Fibroblast of lung (primary cell): ENCODE results near the gene DCLK2. TPM values are rescaled to one million over a fixed set of nuclear protein-coding genes. Genes with fewer than 3 reads are reported as not detected.

Experiments used
- DNase-seq, 2 donors: peaks; one replicate each; pipeline versions ENCODE4 v3.0.0 to v3.0.0-alpha.2; 2010; ENCODE audit warnings: low read depth in 2 of 2
- H2AFZ ChIP-seq: 2 replicates; pipeline ENCODE4 v1.5.1; 2012; ENCODE audit warnings: low read length, control low read depth, inconsistent platforms
- H3K27ac ChIP-seq: 2 replicates; pipeline ENCODE4 v1.5.1; 2011; ENCODE audit warnings: low read length, control low read depth; ENCODE audit not compliant: insufficient read depth
- H3K27me3 ChIP-seq: 2 replicates; pipeline ENCODE4 v1.5.1; 2011; ENCODE audit warnings: mild to moderate bottlenecking, low read length; ENCODE audit not compliant: control insufficient read depth, insufficient read depth
- H3K36me3 ChIP-seq: 2 replicates; pipeline ENCODE4 v1.5.1; 2011; ENCODE audit warnings: low read length; ENCODE audit not compliant: control insufficient read depth, insufficient read depth
- H3K4me1 ChIP-seq: 2 replicates; pipeline ENCODE4 v1.5.1; 2011; ENCODE audit warnings: low read length; ENCODE audit not compliant: control insufficient read depth, insufficient read depth; ENCODE audit errors: extremely low read depth
- H3K4me2 ChIP-seq: 2 replicates; pipeline ENCODE4 v1.5.1; 2011; ENCODE audit warnings: low read length, control low read depth; ENCODE audit not compliant: insufficient read depth; ENCODE audit errors: extremely low read depth
- H3K4me3 ChIP-seq, 4 experiments: fragments of 200-600 bp in 1 of 4; sonication (generic) in 1 of 4; replicated peaks in 1 of 4; 2 replicates each; pipeline ENCODE4 v1.5.1; 2011 to 2016; ENCODE audit warnings: low read length in 4 of 4, low read depth in 3 of 4, mild to moderate bottlenecking in 3 of 4, control low read depth in 2 of 4, inconsistent platforms in 1 of 4, mixed read lengths in 1 of 4; ENCODE audit not compliant: insufficient read depth in 1 of 4; ENCODE audit errors: control extremely low read depth in 1 of 4
- H3K79me2 ChIP-seq: 2 replicates; pipeline ENCODE4 v1.5.1; 2012; ENCODE audit warnings: mild to moderate bottlenecking, low read length, inconsistent platforms; ENCODE audit not compliant: control insufficient read depth, insufficient read depth
- H3K9ac ChIP-seq: 2 replicates; pipeline ENCODE4 v1.5.1; 2011; ENCODE audit warnings: mild to moderate bottlenecking, low read length, control low read depth; ENCODE audit not compliant: insufficient read depth
- H3K9me3 ChIP-seq: 2 replicates; pipeline ENCODE4 v1.5.1; 2012; ENCODE audit warnings: low read depth, low read length; ENCODE audit not compliant: control insufficient read depth, insufficient read depth
- H4K20me1 ChIP-seq: 2 replicates; pipeline ENCODE4 v1.5.1; 2011; ENCODE audit warnings: low read length; ENCODE audit not compliant: control insufficient read depth, insufficient read depth; ENCODE audit errors: extremely low read depth
- EZH2 ChIP-seq: IDR thresholded peaks from 2 replicates; pipeline ENCODE4 v1.5.1; 2012; ENCODE audit warnings: low read length, control low read depth, mild to moderate bottlenecking; ENCODE audit errors: missing control alignments
- polyA plus RNA-seq, 2 donors: library from polyadenylated mRNA; depleted of rRNA in 1 of 2; stranded (reverse) in 1 of 2; unstranded in 1 of 2; fragments of >200 nt; gene quantifications; 2 replicates each; pipeline ENCODE4 v1.2.1, GENCODE V29; 2011 to 2012; ENCODE audit warnings: missing spikeins in 1 of 2
- total RNA-seq: library from RNA; depleted of rRNA; stranded (reverse); fragments of >200 nt; gene quantifications from 2 replicates; pipeline ENCODE4 v1.2.1, GENCODE V29; 2014
- TF ChIP-seq, protein P1 (sequence below), 2 donors: IDR thresholded peaks in 1 of 2; conservative IDR thresholded peaks in 1 of 2; 1 replicate in 1 of 2; 2 replicates in 1 of 2; pipeline ENCODE4 v1.5.1; 2011 to 2012; ENCODE audit warnings: low read length in 2 of 2, control low read depth in 1 of 2, inconsistent platforms in 1 of 2, low read depth in 1 of 2, mild to moderate bottlenecking in 1 of 2

Gene DCLK2
- total and polyA plus RNA-seq, 2 donors (not counting 1 experiment from before 2014, with no cell fraction given) = 3.8 to 14.0 TPM

DNA sequence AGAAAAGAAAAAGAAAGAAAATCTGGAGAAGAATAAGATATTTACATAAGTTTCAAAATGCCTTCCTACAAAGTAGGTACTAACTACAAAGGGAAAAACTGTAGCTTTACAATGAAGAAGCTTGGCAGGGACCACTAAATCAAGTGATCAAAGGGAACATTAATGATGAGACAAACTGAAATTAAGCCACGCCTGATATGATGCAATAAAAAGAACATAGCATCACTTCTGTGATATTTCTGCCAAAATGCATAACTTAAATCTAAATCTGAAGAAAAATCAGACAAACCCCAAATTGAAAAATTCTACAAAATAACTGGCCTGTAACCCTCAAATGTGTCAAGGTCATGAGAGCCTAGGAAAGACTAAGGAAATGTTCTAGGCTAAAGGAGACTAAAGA lies 8.9 kb upstream of the DCLK2 start:
- Histone ChIP-seq H2AFZ (no peak overlapping the region), H3K9ac (no peak overlapping the region), H3K4me1 (peaks cover 2% of the 10 kb centered on the region), H4K20me1 (no peaks in the 10 kb centered on the region), H3K4me3 (no peak overlapping the region), H3K4me2 (no peak overlapping the region), H3K9me3 (no peaks in the 10 kb centered on the region), H3K27me3 (no peaks in the 10 kb centered on the region), H3K36me3 (no peaks in the 10 kb centered on the region), H3K27ac (no peak overlapping the region), H3K79me2 (no peaks in the 10 kb centered on the region)
- peak in 1 of 2 donors; percentile 57 for DNase-seq
- TF ChIP-seq EZH2 = no peak
- TF ChIP-seq, protein P1, sequence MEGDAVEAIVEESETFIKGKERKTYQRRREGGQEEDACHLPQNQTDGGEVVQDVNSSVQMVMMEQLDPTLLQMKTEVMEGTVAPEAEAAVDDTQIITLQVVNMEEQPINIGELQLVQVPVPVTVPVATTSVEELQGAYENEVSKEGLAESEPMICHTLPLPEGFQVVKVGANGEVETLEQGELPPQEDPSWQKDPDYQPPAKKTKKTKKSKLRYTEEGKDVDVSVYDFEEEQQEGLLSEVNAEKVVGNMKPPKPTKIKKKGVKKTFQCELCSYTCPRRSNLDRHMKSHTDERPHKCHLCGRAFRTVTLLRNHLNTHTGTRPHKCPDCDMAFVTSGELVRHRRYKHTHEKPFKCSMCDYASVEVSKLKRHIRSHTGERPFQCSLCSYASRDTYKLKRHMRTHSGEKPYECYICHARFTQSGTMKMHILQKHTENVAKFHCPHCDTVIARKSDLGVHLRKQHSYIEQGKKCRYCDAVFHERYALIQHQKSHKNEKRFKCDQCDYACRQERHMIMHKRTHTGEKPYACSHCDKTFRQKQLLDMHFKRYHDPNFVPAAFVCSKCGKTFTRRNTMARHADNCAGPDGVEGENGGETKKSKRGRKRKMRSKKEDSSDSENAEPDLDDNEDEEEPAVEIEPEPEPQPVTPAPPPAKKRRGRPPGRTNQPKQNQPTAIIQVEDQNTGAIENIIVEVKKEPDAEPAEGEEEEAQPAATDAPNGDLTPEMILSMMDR (conservative IDR thresholded peaks at IDR 0.05 in 1 of 2, IDR thresholded peaks at IDR 0.05 in 1 of 2; ENCODE audit: low read depth in 1 of 2, low read length in 2 of 2) = no peak

DNA sequence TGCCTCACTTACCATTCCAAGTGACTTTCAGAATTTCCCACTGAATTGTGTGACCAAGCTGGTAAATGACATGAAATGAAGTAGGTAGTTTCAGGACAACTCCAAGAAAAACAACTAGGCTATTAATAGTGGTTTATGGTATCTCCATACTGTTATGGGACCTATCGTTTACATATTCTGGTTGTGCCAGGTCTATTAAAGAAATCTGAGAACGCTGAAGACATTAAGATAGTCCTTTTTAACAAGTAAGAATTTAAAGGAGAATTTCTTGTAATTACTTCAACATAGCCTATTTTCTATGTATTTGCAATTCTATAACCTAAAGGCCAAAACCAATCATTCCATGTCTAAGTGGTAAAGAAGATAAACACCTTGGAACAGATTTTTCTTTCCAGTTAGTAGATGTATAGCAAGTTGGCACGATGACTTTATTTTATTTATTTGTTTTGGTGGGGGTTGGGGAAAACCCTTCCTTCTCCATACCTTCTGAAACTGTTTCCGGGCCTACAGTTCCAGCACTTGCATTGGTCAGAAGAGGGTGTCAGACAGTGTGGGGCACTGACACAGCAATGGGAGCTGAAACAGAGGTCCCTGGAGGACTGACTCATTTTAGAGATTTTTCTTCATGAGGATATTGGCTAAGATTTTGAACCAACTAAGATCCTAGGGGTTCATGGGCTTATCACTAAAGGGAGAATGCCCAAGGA lies 7.6 kb upstream of the DCLK2 start:
- Histone ChIP-seq H2AFZ (no peak overlapping the region), H3K4me3 (no peak overlapping the region), H3K4me2 (no peak overlapping the region), H3K9ac (no peak overlapping the region), H3K4me1 (peaks cover 2% of the 10 kb centered on the region), H3K9me3 (no peaks in the 10 kb centered on the region), H4K20me1 (no peaks in the 10 kb centered on the region), H3K36me3 (no peaks in the 10 kb centered on the region), H3K27ac (no peak overlapping the region), H3K27me3 (no peaks in the 10 kb centered on the region), H3K79me2 (no peaks in the 10 kb centered on the region)
- TF ChIP-seq, protein P1 (conservative IDR thresholded peaks at IDR 0.05 in 1 of 2, IDR thresholded peaks at IDR 0.05 in 1 of 2; ENCODE audit: low read depth in 1 of 2, low read length in 2 of 2) = no peak
- TF ChIP-seq EZH2 = no peak
- DNase-seq = no peak

DNA sequence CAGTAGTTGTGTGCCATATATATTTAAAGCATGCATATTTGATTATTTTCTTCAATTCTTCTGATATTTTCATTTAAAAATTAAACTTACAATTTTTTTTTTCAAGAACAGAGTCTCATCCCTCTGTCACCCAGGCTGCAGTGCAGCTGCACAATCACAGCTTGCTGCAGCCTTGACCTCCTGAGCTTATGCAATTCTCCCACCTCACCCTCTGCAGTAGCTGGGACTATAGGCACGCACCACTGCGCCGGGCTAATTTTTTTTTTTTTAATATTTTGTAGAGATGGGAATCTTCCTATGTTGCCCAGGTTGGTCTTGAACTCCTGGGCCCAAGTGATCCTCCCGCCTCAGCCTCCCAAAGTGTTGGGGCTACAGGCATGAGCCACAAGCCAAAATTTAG lies 5.8 kb upstream of the DCLK2 start:
- TF ChIP-seq, protein P1 (conservative IDR thresholded peaks at IDR 0.05 in 1 of 2, IDR thresholded peaks at IDR 0.05 in 1 of 2; ENCODE audit: low read depth in 1 of 2, low read length in 2 of 2) = no peak
- no peak for TF ChIP-seq EZH2
- H3K4me2 ChIP-seq = no peak overlapping the region
- H3K79me2 ChIP-seq = no peaks in the 10 kb centered on the region
- H3K27me3 ChIP-seq = no peaks in the 10 kb centered on the region
- H3K9me3 ChIP-seq = no peaks in the 10 kb centered on the region
- no peak overlapping the region for H3K9ac ChIP-seq
- H4K20me1 ChIP-seq = no peaks in the 10 kb centered on the region
- no peak overlapping the region for H2AFZ ChIP-seq
- no peak overlapping the region for H3K27ac ChIP-seq
- no peaks in the 10 kb centered on the region for H3K36me3 ChIP-seq
- no peak overlapping the region for H3K4me3 ChIP-seq
- no peak for DNase-seq
- H3K4me1 ChIP-seq = peaks cover 2% of the 10 kb centered on the region
